ENCODE data around the gene PTPN4.

The PTPN4 gene

GRCh38 chr2:119732601-119733164 lies 27.0 kb upstream of the PTPN4 start:
- no peak for DNase-seq

- DNase-seq = no peak
These were observed 25.7 kb upstream of the PTPN4 start for GRCh38 chr2:119734047-119734446.

DNA sequence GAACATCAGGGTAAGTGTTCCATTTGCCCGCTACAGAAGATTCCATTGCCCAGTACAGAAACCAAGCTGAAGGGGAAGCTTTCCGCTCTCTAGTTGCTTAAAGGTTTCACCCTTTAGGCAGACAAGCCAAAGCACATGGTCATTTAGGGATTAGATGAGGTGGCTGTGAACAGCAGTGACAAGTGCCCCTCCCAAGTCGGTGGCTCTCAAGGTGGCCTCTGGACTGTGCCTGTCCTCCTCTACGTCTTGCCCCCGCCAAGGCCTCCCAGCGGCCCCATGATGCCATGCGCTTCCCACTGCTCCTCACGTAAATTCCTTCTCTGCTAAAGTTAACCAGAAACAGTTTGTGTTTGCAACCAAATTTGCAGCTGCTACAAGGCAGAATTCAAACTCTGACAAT lies 24.2 kb upstream of the PTPN4 start:
- DNase-seq = no peak

GRCh38 chr2:119736021-119736420 lies 23.7 kb upstream of the PTPN4 start:
- DNase-seq = no peak

GRCh38 chr2:119739580-119740255 lies 20.0 kb upstream of the PTPN4 start:
- DNase-seq = no peak

DNA sequence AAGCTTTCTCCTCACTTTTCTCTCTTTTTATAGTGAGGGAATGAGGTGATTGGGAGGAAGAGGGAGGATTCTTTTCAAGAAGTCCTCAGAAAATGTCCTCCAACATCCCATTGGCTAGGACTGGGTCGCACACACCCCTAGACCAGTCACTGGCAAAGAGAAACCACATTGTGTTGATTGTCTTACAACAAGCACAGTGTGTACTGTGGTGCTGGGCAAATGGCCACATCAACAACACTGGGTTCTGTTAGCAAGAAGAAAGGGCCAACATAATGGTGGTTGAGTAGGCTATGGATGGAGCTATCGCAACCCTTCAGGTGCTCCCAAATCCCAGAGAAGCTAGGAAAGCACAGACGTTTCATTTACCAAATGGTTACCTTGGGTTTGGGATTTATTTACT lies 18.7 kb upstream of the PTPN4 start:
- no peak for DNase-seq

GRCh38 chr2:119741868-119742267 lies 17.9 kb upstream of the PTPN4 start:
- DNase-seq = no peak

- DNase-seq = no peak
These were observed 15.3 kb upstream of the PTPN4 start for GRCh38 chr2:119744335-119744939.

GRCh38 chr2:119745566-119745965 lies 14.2 kb upstream of the PTPN4 start:
- DNase-seq = no peak

- no peak for DNase-seq
These were observed 12.7 kb upstream of the PTPN4 start for GRCh38 chr2:119746836-119747686.

GRCh38 chr2:119748135-119748534 lies 11.6 kb upstream of the PTPN4 start:
- no peak for DNase-seq

DNA sequence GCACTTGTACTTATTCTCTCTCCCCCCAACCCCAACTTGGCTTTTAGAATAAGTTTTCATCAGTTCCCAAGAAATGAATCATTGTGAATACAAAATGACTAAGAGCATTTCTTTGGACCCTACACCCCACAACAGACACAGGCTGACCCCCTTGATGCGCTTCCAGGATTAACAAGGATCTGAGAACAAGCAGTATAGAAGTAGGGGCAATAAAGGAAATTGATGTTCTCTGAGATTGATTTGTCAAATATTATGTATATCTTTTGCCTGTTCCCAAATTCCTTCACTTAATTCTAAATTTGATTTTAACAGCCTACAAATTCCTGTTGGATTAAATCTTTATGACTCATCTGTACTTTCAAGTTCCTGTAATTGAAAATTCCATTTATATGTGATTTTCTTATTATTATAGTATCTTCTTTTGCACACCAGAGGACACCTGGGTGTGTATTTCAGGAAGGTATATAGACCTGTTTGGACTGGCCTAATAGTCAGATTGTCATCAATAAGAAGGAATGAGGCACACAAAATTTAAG lies 10.2 kb upstream of the PTPN4 start:
- DNase-seq = no peak

- no peak for DNase-seq
These were observed 8.0 kb upstream of the PTPN4 start for GRCh38 chr2:119751706-119752105.

- DNase-seq = no peak
These were observed 6.4 kb upstream of the PTPN4 start for GRCh38 chr2:119753041-119753929.

GRCh38 chr2:119753930-119754321 lies 5.8 kb upstream of the PTPN4 start:
- no peak for DNase-seq

DNA sequence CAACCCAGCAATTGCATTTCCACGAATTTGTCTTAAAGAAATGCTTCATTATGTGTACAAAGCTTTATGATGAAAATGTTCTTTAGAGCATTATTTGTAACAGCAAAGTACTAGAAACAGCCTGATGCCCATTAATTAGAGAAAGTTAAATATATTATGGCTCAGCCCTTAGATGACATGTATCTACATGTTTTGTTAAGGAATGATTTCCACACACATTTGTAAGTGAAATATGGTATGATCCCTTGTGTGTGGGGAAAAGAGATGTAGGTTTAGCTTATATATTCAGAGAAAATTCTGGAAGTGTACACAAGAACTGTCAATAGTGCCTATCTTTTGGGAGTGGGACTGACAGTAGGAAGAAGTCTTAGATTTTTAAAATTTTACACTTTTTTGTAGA lies 3.8 kb upstream of the PTPN4 start:
- DNase-seq = no peak

DNA sequence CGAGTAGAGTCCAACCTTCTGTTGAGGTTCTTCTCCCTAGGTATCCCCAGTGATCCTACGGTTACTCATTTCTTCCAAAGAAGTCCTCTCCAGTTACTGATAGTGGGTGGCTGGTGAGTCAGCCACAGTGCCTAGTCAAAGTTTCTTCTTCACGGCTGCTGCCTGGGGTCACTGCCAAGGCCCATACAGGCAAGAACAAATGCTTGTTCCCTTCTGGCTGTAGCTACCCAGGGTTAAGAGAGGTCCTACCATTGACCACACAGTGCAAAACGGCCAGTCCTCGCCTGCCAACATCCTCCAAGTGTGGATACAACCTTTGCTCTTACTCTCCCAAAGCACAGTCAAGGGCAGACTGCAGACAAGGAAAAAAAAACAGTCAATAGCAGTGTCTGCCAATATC lies 2.9 kb upstream of the PTPN4 start:
- DNase-seq = peak; percentile 19

- DNase-seq = no peak
These were observed 756 bp upstream of the PTPN4 start for GRCh38 chr2:119758881-119759450.

GRCh38 chr2:119760237-119760955 lies 674 bp downstream of the PTPN4 start:
- DNase-seq = peak; percentile 14

- no peak for DNase-seq
These were observed 1.2 kb downstream of the PTPN4 start for GRCh38 chr2:119760956-119761275.

DNA sequence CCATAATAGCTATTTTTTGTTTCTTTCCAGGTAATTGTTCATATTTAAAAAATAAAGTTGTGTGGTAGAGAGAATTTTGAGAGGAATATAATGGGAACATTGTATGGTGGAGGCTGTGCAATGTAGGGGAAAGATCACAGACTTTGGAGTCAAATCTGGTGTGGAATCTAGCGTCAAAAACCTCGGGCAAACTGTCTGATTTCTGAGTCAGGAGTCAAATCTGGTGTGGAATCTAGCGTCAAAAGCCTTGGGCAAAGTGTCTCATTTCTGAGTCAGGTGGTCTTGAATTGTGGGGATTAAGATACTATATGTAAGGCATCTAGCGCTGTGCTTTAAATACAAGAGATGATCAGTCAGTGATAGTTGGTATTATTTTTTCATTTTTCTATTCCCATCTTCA lies 5.1 kb downstream of the PTPN4 start:
- no peak for DNase-seq
